Natural killer cell (primary cell): Measurements from ENCODE around the gene ABCB6. TPM values are rescaled to one million over a fixed set of nuclear protein-coding genes. Genes with fewer than 3 reads are reported as not detected.

ENCODE experiments used
- ATAC-seq, 3 donors: fragments of 150-1000 bp in 2 of 3; fragments of 200-7000 bp in 1 of 3; cut with Tn5 transposase; 1 replicate in 1 of 3; 2 replicates in 2 of 3; pipeline ENCODE4 v1.10.0; 2021; ENCODE audit warnings: mild to moderate bottlenecking in 2 of 3, moderate library complexity in 2 of 3
- DNase-seq, 2 donors: peaks; one replicate each; pipeline versions ENCODE4 v3.0.0 to v3.0.0-alpha.2; 2013 to 2021; ENCODE audit warnings: mixed read lengths in 1 of 2
- H3K27ac ChIP-seq: one replicate; pipeline ENCODE4 v1.5.1; 2013; ENCODE audit warnings: mild to moderate bottlenecking, low read length
- H3K27me3 ChIP-seq: one replicate; pipeline ENCODE4 v1.6.1; 2013; ENCODE audit warnings: low read length; ENCODE audit not compliant: control insufficient read depth, insufficient read depth
- H3K36me3 ChIP-seq: one replicate; pipeline ENCODE4 v1.6.1; 2013; ENCODE audit warnings: low read length; ENCODE audit not compliant: control insufficient read depth, insufficient read depth
- H3K4me1 ChIP-seq: one replicate; pipeline ENCODE4 v1.6.1; 2013; ENCODE audit warnings: low read length; ENCODE audit not compliant: control insufficient read depth, insufficient read depth
- H3K4me3 ChIP-seq: one replicate; pipeline ENCODE4 v1.5.1; 2013; ENCODE audit warnings: low read length
- H3K9me3 ChIP-seq: one replicate; pipeline ENCODE4 v1.6.1; 2013; ENCODE audit warnings: low read length; ENCODE audit not compliant: control insufficient read depth, insufficient read depth
- H3K27ac Mint-ChIP-seq, 2 donors: one replicate each; pipeline ENCODE4 v1.8.0; 2022; ENCODE audit warnings: mild to moderate bottlenecking in 2 of 2, mixed read lengths in 2 of 2, moderate library complexity in 1 of 2
- H3K27me3 Mint-ChIP-seq, 2 donors: one replicate each; pipeline ENCODE4 v1.8.0; 2022; ENCODE audit warnings: low read depth in 2 of 2, mixed read lengths in 2 of 2
- H3K36me3 Mint-ChIP-seq: one replicate; pipeline ENCODE4 v1.8.0; 2022; ENCODE audit warnings: mixed read lengths
- H3K4me1 Mint-ChIP-seq, 2 donors: one replicate each; pipeline ENCODE4 v1.8.0; 2022; ENCODE audit warnings: mixed read lengths in 2 of 2
- H3K4me3 Mint-ChIP-seq: one replicate; pipeline ENCODE4 v1.8.0; 2022; ENCODE audit warnings: mild to moderate bottlenecking, moderate library complexity, mixed read lengths
- H3K9me3 Mint-ChIP-seq, 2 donors: one replicate each; pipeline ENCODE4 v1.8.0; 2022; ENCODE audit warnings: mixed read lengths in 2 of 2
- CTCF ChIP-seq: fragments of 200-600 bp; IDR thresholded peaks from one replicate; pipeline ENCODE4 v1.8.0; 2022; ENCODE audit warnings: antibody characterized with exemption
- WGBS: methylation state at CpG from one replicate; pipeline ENCODE4 v1.1.7; 2013; ENCODE audit warnings: missing lambda C conversion rate; ENCODE audit not compliant: insufficient coverage; 5-methylcytosine and 5-hydroxymethylcytosine counted together
- intact Hi-C: fragments of 100-400 bp; cut with micrococcal nuclease; formaldehyde crosslinking; loops from one replicate; pipeline ENCODE4 v1.14.2; 2022
- total RNA-seq, 4 donors: library from RNA; stranded (reverse); fragments of 120-200 nt in 1 of 4; gene quantifications; one replicate each; pipeline versions ENCODE4 v1.2.3 to v1.2.4, GENCODE V29; 2013 to 2022

Gene ABCB6
- total RNA-seq, 3 donors from 2014 or later (not counting 1 experiment from before 2014, with no cell fraction given), result 0.93 to 3.4 (median 1.9) TPM

GRCh38 chr2:219176818-219177551 lies 41.8 kb downstream of the ABCB6 start, which contains the start of gene CNPPD1:
CNPPD1 (minus strand) TSS chr2:219176925; CDS start chr2:219176828, 97 bp downstream.
- Histone ChIP-seq H3K9me3 (no peaks in the 10 kb centered on the region), H3K27me3 (no peaks in the 10 kb centered on the region), H3K27ac (peak within 1 kb of the TSS; percentile 98), H3K4me3 (peak within 1 kb of the TSS; percentile 61), H3K36me3 (peaks cover 55% of the 10 kb centered on the region), H3K4me1 (peaks cover 43% of the 10 kb centered on the region)
- no peaks in the 10 kb centered on the region for H3K27me3 Mint-ChIP-seq
- H3K4me3 Mint-ChIP-seq, result peak within 1 kb of the TSS; percentile 97
- WGBS, result under 1% methylated on average over 69 of the region's 69 CpGs
- no peak for TF ChIP-seq CTCF
- H3K27ac Mint-ChIP-seq, result peak within 1 kb of the TSS; percentile 99 to 100
- peak; percentile 85 to 94 for DNase-seq
- peaks cover 47 to 72% of the 10 kb centered on the region in 2 donors for H3K4me1 Mint-ChIP-seq
- ATAC-seq, result peak; percentile 72 to 89 (median 79)
- intact Hi-C loops, result loop anchor here (1.0 to 10.0 kb wide), 4 partner anchors 78 to 280 kb away; partner anchors contain the start of genes DNAJB2 and DNPEP
- H3K36me3 Mint-ChIP-seq, result peaks cover 9% of the 10 kb centered on the region
- no peaks in the 10 kb centered on the region for H3K9me3 Mint-ChIP-seq

GRCh38 chr2:219175928-219176817 lies 42.6 kb downstream of the ABCB6 start:
- no peak for TF ChIP-seq CTCF
- peak in 1 of 2 donors; percentile 58 for DNase-seq
- Mint-ChIP-seq H3K27ac (peak overlapping the region; percentile 99 to 100), H3K4me1 (peaks cover 52 to 69% of the 10 kb centered on the region in 2 donors), H3K9me3 (no peaks in the 10 kb centered on the region), H3K36me3 (peaks cover 9% of the 10 kb centered on the region), H3K4me3 (peak overlapping the region; percentile 83), H3K27me3 (no peaks in the 10 kb centered on the region)
- peak; percentile 8 to 17 (median 11) for ATAC-seq
- Histone ChIP-seq H3K4me1 (peaks cover 43% of the 10 kb centered on the region), H3K4me3 (peak overlapping the region; percentile 52), H3K27ac (peak overlapping the region; percentile 98), H3K36me3 (peaks cover 52% of the 10 kb centered on the region), H3K9me3 (no peaks in the 10 kb centered on the region), H3K27me3 (no peaks in the 10 kb centered on the region)
- intact Hi-C loops, result loop anchor here (2.0 to 10.0 kb wide), 3 partner anchors 79 to 279 kb away; partner anchors contain the start of gene DNPEP
- 2% methylated on average over 45 of the region's 45 CpGs for WGBS

GRCh38 chr2:219175486-219175885 lies 43.3 kb downstream of the ABCB6 start:
- Mint-ChIP-seq H3K36me3 (peaks cover 9% of the 10 kb centered on the region), H3K27ac (peak overlapping the region; percentile 99 to 100), H3K9me3 (no peaks in the 10 kb centered on the region), H3K4me1 (peaks cover 45 to 64% of the 10 kb centered on the region in 2 donors), H3K4me3 (peak overlapping the region; percentile 83), H3K27me3 (no peaks in the 10 kb centered on the region)
- WGBS, result 86% methylated on average over 6 of the region's 7 CpGs
- intact Hi-C loops, result loop anchor here (5.0 to 10.0 kb wide), 2 partner anchors 209 to 278 kb away; partner anchors contain the start of gene DNPEP
- ATAC-seq, result no peak
- TF ChIP-seq CTCF, result no peak
- H3K27ac ChIP-seq, result peak overlapping the region; percentile 98
- H3K27me3 ChIP-seq, result no peaks in the 10 kb centered on the region
- no peak overlapping the region for H3K4me3 ChIP-seq
- peaks cover 43% of the 10 kb centered on the region for H3K4me1 ChIP-seq
- H3K9me3 ChIP-seq, result no peaks in the 10 kb centered on the region
- no peak for DNase-seq
- H3K36me3 ChIP-seq, result peaks cover 46% of the 10 kb centered on the region
